MM.1S (cell line): Measurements from ENCODE around the gene ZP1.

Source experiments
- DNase-seq: peaks from one replicate; pipeline ENCODE4 v3.0.0-alpha.2; 2015
- H2AFZ ChIP-seq: fragments of 300-600 bp; sonication (generic); 2 replicates; pipeline ENCODE4 v1.6.0; 2016; ENCODE audit warnings: antibody characterized with exemption, low read length
- H3F3A ChIP-seq: fragments of 300-600 bp; sonication (generic); 2 replicates; pipeline ENCODE4 v1.6.1; 2016; ENCODE audit warnings: mild to moderate bottlenecking, antibody characterized with exemption, low read length, moderate library complexity, mixed read lengths; ENCODE audit not compliant: insufficient read depth
- H3K27ac ChIP-seq: fragments of 300-600 bp; sonication (generic); 2 replicates; pipeline ENCODE4 v1.5.1; 2016; ENCODE audit warnings: mild to moderate bottlenecking, low read length
- H3K27me3 ChIP-seq: fragments of 300-600 bp; sonication (generic); replicated peaks from 2 replicates; pipeline ENCODE4 v1.6.0; 2016; ENCODE audit warnings: low read length; ENCODE audit not compliant: insufficient read depth
- H3K36me3 ChIP-seq: fragments of 300-600 bp; sonication (generic); replicated peaks from 2 replicates; pipeline ENCODE4 v1.6.1; 2016; ENCODE audit warnings: mild to moderate bottlenecking, low read length, mixed read lengths; ENCODE audit not compliant: insufficient read depth
- H3K4me1 ChIP-seq: fragments of 300-600 bp; sonication (generic); 2 replicates; pipeline ENCODE4 v1.6.1; 2016; ENCODE audit warnings: low read length, mixed read lengths
- H3K4me2 ChIP-seq: fragments of 300-600 bp; sonication (generic); 2 replicates; pipeline ENCODE4 v1.6.0; 2016; ENCODE audit warnings: low read depth, low read length
- H3K4me3 ChIP-seq: fragments of 300-600 bp; sonication (generic); 2 replicates; pipeline ENCODE4 v1.5.1; 2016; ENCODE audit warnings: low read length, mixed read lengths
- H3K79me2 ChIP-seq: fragments of 300-600 bp; sonication (generic); 2 replicates; pipeline ENCODE4 v1.6.1; 2016; ENCODE audit warnings: mixed run types, low read length, mixed read lengths
- H3K9ac ChIP-seq: fragments of 300-600 bp; sonication (generic); 2 replicates; pipeline ENCODE4 v1.6.1; 2016; ENCODE audit warnings: low read length, mixed read lengths
- H3K9me2 ChIP-seq: fragments of 300-600 bp; sonication (generic); replicated peaks from 2 replicates; pipeline ENCODE4 v1.6.1; 2016; ENCODE audit warnings: mild to moderate bottlenecking, low read length, mixed read lengths; ENCODE audit not compliant: insufficient read depth
- H3K9me3 ChIP-seq: fragments of 300-600 bp; sonication (generic); replicated peaks from 2 replicates; pipeline ENCODE4 v1.6.1; 2016; ENCODE audit warnings: mild to moderate bottlenecking, low read length, mixed read lengths; ENCODE audit not compliant: insufficient read depth
- H4K20me1 ChIP-seq: fragments of 300-600 bp; sonication (generic); 2 replicates; pipeline ENCODE4 v1.6.1; 2016; ENCODE audit warnings: mild to moderate bottlenecking, low read length, moderate library complexity, mixed read lengths; ENCODE audit not compliant: insufficient read depth
- CTCF ChIP-seq: fragments of 300-600 bp; sonication (generic); IDR thresholded peaks from 2 replicates; pipeline ENCODE4 v1.5.1; 2016; ENCODE audit warnings: antibody characterized with exemption, low read length, mixed read lengths
- EZH2 ChIP-seq: fragments of 300-600 bp; sonication (generic); optimal IDR thresholded peaks from 2 replicates; pipeline ENCODE3; 2017; ENCODE audit warnings: low read depth, mild to moderate bottlenecking, antibody characterized with exemption, low read length, mixed read lengths
- EZH2phosphoT487 ChIP-seq: fragments of 300-600 bp; sonication (generic); IDR thresholded peaks from 2 replicates; pipeline ENCODE4 v1.6.1; 2018; ENCODE audit warnings: antibody characterized with exemption, low read length

Gene ZP1

DNA sequence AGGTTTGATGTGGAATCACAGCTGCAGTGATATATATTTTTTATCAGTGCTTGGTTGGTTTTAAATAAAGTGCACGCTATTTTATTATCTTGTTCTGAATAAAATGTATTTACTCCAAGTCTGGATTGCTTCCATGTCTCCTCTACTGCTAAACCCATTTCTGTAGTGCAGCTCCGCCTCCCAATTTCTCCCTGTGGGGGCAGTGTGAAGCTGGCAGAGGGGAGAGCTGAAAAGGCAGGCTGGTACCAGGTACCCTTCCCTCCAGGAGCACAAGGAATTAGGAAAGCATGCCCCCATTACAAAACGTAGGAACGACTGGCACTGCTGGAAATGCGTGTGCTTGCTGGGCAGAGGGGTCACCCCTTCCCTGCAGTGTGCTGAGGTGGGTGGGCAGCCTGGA is 56.0 kb downstream of the ZP1 start:
- Histone ChIP-seq H3K9me3 (no peaks in the 10 kb centered on the region), H3K27me3 (peaks cover 22% of the 10 kb centered on the region), H2AFZ (no peak overlapping the region), H3K4me1 (peaks cover 5% of the 10 kb centered on the region; the same call in 1 of the 2 replicates), H3K79me2 (peaks cover 25% of the 10 kb centered on the region), H3K9ac (no peak overlapping the region), H3F3A (peaks cover 14% of the 10 kb centered on the region; the same call in 1 of the 2 replicates), H4K20me1 (peaks cover 23% of the 10 kb centered on the region), H3K36me3 (peaks cover 11% of the 10 kb centered on the region), H3K4me3 (no peak overlapping the region), H3K9me2 (no peaks in the 10 kb centered on the region), H3K27ac (no peak overlapping the region), H3K4me2 (peak overlapping the region; percentile 51; the same call in 1 of the 2 replicates)
- no peak for DNase-seq
- TF ChIP-seq EZH2phosphoT487 (no peak), CTCF (no peak), EZH2 (no peak)

DNA sequence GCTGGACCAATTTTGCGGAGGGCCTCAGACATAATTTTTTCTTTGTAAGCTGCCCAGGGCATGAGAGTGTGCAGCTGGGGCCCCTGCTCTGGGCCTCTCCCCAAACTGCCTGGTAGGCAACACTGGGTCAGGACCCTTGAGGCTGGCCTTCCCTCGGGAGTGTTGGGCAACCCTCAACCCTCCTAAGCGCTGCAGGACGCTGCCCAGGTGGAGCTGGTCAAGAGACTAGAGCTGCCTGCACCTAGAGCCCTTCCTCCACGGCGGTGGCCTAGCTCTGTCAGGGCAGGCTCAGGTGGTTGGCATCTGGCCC is 56.4 kb downstream of the ZP1 start:
- Histone ChIP-seq H4K20me1 (peaks cover 19% of the 10 kb centered on the region), H3F3A (peaks cover 13% of the 10 kb centered on the region; the same call in 1 of the 2 replicates), H3K4me3 (peak overlapping the region; percentile 46; the same call in 1 of the 2 replicates), H2AFZ (no peak overlapping the region), H3K27ac (no peak overlapping the region), H3K9ac (no peak overlapping the region), H3K4me1 (0 out of 2 replicates have a peak, but pooled peaks cover under 1% of the 10 kb centered on the region), H3K9me3 (no peaks in the 10 kb centered on the region), H3K27me3 (peaks cover 22% of the 10 kb centered on the region), H3K79me2 (peaks cover 21% of the 10 kb centered on the region), H3K9me2 (no peaks in the 10 kb centered on the region), H3K4me2 (peak overlapping the region; percentile 51), H3K36me3 (peaks cover 11% of the 10 kb centered on the region)
- DNase-seq, result no peak
- no peak for TF ChIP-seq EZH2

GRCh38 chr11:60924110-60924905 is 57.0 kb downstream of the ZP1 start, which contains the start of gene TMEM132A:
Gene TMEM132A (plus strand): TSS chr11:60924460. CDS start chr11:60924634, 174 bp downstream.
- peaks cover 11% of the 10 kb centered on the region for H3K36me3 ChIP-seq
- no peaks in the 10 kb centered on the region for H3K9me3 ChIP-seq
- no peak within 1 kb of the TSS for H3K9ac ChIP-seq
- peaks cover 22% of the 10 kb centered on the region for H3K27me3 ChIP-seq
- peaks cover 13% of the 10 kb centered on the region; the same call in 1 of the 2 replicates for H3F3A ChIP-seq
- no peaks in the 10 kb centered on the region for H3K9me2 ChIP-seq
- H3K79me2 ChIP-seq, result peaks cover 15% of the 10 kb centered on the region
- H3K4me2 ChIP-seq, result peak within 1 kb of the TSS; percentile 51
- no peak within 1 kb of the TSS for H2AFZ ChIP-seq
- H3K4me1 ChIP-seq, result no peaks in the 10 kb centered on the region
- no peak within 1 kb of the TSS for H3K27ac ChIP-seq
- no peak for DNase-seq
- H3K4me3 ChIP-seq, result peak within 1 kb of the TSS; percentile 46
- TF ChIP-seq CTCF (no peak), EZH2 (no peak), EZH2phosphoT487 (no peak)
- peaks cover 15% of the 10 kb centered on the region for H4K20me1 ChIP-seq
